GM20000 (cell line): ENCODE measurements around the gene TSPEAR.

ENCODE experiments used
- DNase-seq: peaks from one replicate; pipeline ENCODE4 v3.0.0; 2012; ENCODE audit warnings: low spot score
- CTCF ChIP-seq: IDR thresholded peaks from 2 replicates; pipeline ENCODE4 v1.5.1; 2012; ENCODE audit warnings: mild to moderate bottlenecking, control low read depth; ENCODE audit errors: extremely low read depth, missing control alignments

TSPEAR gene

GRCh38 chr21:44519346-44520325, 191.7 kb downstream of the TSPEAR start:
- no peak for TF ChIP-seq CTCF
- DNase-seq, result no peak

GRCh38 chr21:44518686-44519085, 192.7 kb downstream of the TSPEAR start:
- no peak for TF ChIP-seq CTCF

DNA sequence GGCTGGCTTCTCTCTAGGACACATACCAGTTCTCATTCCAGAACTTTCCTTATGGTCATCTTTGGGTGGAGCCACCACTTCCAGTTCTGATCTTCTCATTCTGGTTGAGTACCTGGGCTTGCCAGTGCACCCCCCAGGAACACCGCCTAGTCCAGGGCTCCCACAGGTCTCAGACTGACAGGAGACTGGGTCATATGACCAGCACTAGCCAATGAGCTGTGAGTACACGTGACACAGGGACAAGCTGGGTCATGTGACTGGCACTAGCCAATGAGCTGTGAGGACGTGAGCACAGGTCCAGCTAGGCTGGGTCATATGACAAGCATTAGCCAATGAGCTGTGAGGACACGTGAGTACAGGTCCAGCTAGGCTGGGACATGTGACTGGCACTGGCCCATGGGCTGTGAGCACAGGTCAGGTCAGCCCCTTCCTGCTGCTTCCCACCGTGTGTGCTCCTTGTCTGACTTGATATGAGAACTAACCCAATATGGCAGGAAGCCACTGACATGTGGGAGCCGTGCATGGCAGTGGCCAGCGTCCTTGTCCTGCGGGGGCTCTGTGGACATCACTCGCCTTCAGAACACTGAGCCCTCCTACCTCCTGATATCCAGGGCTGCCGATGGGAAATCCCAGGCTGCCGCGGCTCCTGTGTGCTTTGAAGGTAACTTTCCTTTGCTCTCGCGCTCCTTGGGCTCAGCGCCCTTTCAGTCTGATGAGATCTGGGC, 194.0 kb downstream of the TSPEAR start:
- no peak for TF ChIP-seq CTCF
- no peak for DNase-seq

More at GRCh38 chr21:44518686-44519085, 192.7 kb downstream of the TSPEAR start:
- DNase-seq, result no peak

DNA sequence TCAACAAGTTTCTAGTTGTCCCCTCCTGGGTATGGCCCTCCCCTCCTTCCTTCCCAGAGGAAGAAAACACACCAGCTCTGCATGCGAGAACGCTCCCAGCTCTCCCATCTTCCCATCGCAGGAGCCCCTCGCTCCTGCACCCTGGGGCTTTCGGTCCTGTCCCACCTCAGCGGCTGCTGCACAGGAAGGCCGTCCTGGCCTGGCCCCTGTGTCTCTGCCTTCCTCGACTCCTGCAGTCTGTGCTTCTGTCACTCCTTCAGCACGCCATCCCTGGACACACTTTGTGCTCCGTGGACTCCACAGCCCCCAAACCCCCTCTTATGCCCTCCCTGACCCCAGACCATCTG, 194.6 kb downstream of the TSPEAR start:
- no peak for TF ChIP-seq CTCF
- DNase-seq, result no peak

- TF ChIP-seq CTCF, result no peak
- no peak for DNase-seq
These were observed 195.0 kb downstream of the TSPEAR start for GRCh38 chr21:44516342-44516741.

GRCh38 chr21:44515359-44516165, 195.8 kb downstream of the TSPEAR start:
- no peak for DNase-seq
- TF ChIP-seq CTCF, result no peak
